Epidermal melanocyte (primary cell): Measurements from ENCODE around the gene PAX5.

ENCODE experiments used
- DNase-seq: peaks from one replicate; pipeline ENCODE4 v3.0.0; 2011; ENCODE audit warnings: low spot score; ENCODE audit not compliant: insufficient read length

PAX5 gene

GRCh38 chr9:37025071-37025822 is 8.8 kb downstream of the PAX5 start:
- no peak for DNase-seq

- DNase-seq = no peak
These were observed 16.5 kb downstream of the PAX5 start for GRCh38 chr9:37017546-37017945.

GRCh38 chr9:37011530-37011929 is 22.5 kb downstream of the PAX5 start:
- no peak for DNase-seq

- DNase-seq = no peak
These were observed 23.1 kb downstream of the PAX5 start for GRCh38 chr9:37010976-37011375.

GRCh38 chr9:37010180-37010579 is 23.9 kb downstream of the PAX5 start:
- DNase-seq = no peak

GRCh38 chr9:37007295-37007694 is 26.8 kb downstream of the PAX5 start:
- no peak for DNase-seq

GRCh38 chr9:37005517-37006140 is 28.4 kb downstream of the PAX5 start:
- no peak for DNase-seq

- no peak for DNase-seq
These were observed 29.6 kb downstream of the PAX5 start for GRCh38 chr9:37004424-37004935.

- no peak for DNase-seq
These were observed 31.5 kb downstream of the PAX5 start for GRCh38 chr9:37002413-37003217.

- no peak for DNase-seq
These were observed 32.0 kb downstream of the PAX5 start for GRCh38 chr9:37002036-37002412.

- DNase-seq = no peak
These were observed 32.6 kb downstream of the PAX5 start for GRCh38 chr9:37001459-37001858.

- DNase-seq = no peak
These were observed 34.2 kb downstream of the PAX5 start for GRCh38 chr9:36999728-37000333.

- no peak for DNase-seq
These were observed 36.7 kb downstream of the PAX5 start for GRCh38 chr9:36997414-36997813.

GRCh38 chr9:36996706-36997086 is 37.4 kb downstream of the PAX5 start:
- no peak for DNase-seq

GRCh38 chr9:36995927-36996705 is 38.0 kb downstream of the PAX5 start:
- no peak for DNase-seq

GRCh38 chr9:36993933-36994764 is 39.9 kb downstream of the PAX5 start:
- no peak for DNase-seq

- DNase-seq = no peak
These were observed 41.4 kb downstream of the PAX5 start for GRCh38 chr9:36992501-36993316.

GRCh38 chr9:36991516-36992134 is 42.4 kb downstream of the PAX5 start:
- no peak for DNase-seq

- no peak for DNase-seq
These were observed 45.2 kb downstream of the PAX5 start for GRCh38 chr9:36988848-36989247.
